Astrocyte (in vitro differentiated cells and primary cell): Measurements from ENCODE around the gene MAPK10. TPM values are rescaled to one million over a fixed set of nuclear protein-coding genes. Genes with fewer than 3 reads are reported as not detected.

Experiments used
- DNase-seq: peaks from one replicate; pipeline ENCODE4 v3.0.0-alpha.2; 2010; ENCODE audit warnings: low read depth
- FAIRE-seq: peaks from 2 replicates; lab custom pipeline; 2011; peaks lifted over from hg19 to GRCh38; lab: Jason Lieb, UNC
- H2AFZ ChIP-seq: 2 replicates; pipeline ENCODE4 v1.6.0; 2012; ENCODE audit warnings: low read depth, low read length, inconsistent platforms
- H3K27ac ChIP-seq: 2 replicates; pipeline ENCODE4 v1.5.1; 2011; ENCODE audit warnings: low read depth, low read length, inconsistent platforms
- H3K27me3 ChIP-seq: 2 replicates; pipeline ENCODE4 v1.6.0; 2011; ENCODE audit warnings: low read length, inconsistent platforms; ENCODE audit not compliant: insufficient read depth
- H3K36me3 ChIP-seq: 2 replicates; pipeline ENCODE4 v1.5.1; 2011; ENCODE audit warnings: low read length, inconsistent platforms; ENCODE audit not compliant: insufficient read depth
- H3K4me1 ChIP-seq: 2 replicates; pipeline ENCODE4 v1.5.1; 2011; ENCODE audit warnings: low read length, inconsistent platforms; ENCODE audit not compliant: insufficient read depth
- H3K4me2 ChIP-seq: 2 replicates; pipeline ENCODE4 v1.6.0; 2012; ENCODE audit warnings: low read length, inconsistent platforms
- H3K4me3 ChIP-seq: 2 replicates; pipeline ENCODE4 v1.5.1; 2011; ENCODE audit warnings: low read depth, mild to moderate bottlenecking, low read length, inconsistent platforms; ENCODE audit not compliant: insufficient read depth
- H3K79me2 ChIP-seq: 2 replicates; pipeline ENCODE4 v1.6.0; 2012; ENCODE audit warnings: mild to moderate bottlenecking, low read length, inconsistent platforms; ENCODE audit not compliant: insufficient read depth
- H3K9ac ChIP-seq: 2 replicates; pipeline ENCODE4 v1.6.0; 2012; ENCODE audit warnings: mild to moderate bottlenecking, low read length, inconsistent platforms
- H3K9me3 ChIP-seq: 2 replicates; pipeline ENCODE4 v1.5.1; 2012; ENCODE audit warnings: low read depth, mild to moderate bottlenecking, low read length, inconsistent platforms; ENCODE audit not compliant: insufficient read depth
- H4K20me1 ChIP-seq: 2 replicates; pipeline ENCODE4 v1.6.0; 2012; ENCODE audit warnings: low read length, inconsistent platforms; ENCODE audit not compliant: insufficient read depth
- H3K27ac Mint-ChIP-seq: one replicate; pipeline ENCODE4 v1.8.0; 2021; ENCODE audit warnings: mild to moderate bottlenecking, mixed read lengths; ENCODE audit not compliant: unreplicated experiment
- H3K27me3 Mint-ChIP-seq: one replicate; pipeline ENCODE4 v1.8.0; 2021; ENCODE audit warnings: low read depth, mixed read lengths; ENCODE audit not compliant: unreplicated experiment
- H3K36me3 Mint-ChIP-seq: one replicate; pipeline ENCODE4 v1.8.0; 2021; ENCODE audit warnings: low read depth, mixed read lengths; ENCODE audit not compliant: unreplicated experiment
- H3K4me1 Mint-ChIP-seq: one replicate; pipeline ENCODE4 v1.8.0; 2021; ENCODE audit warnings: low read depth, mixed read lengths; ENCODE audit not compliant: unreplicated experiment
- H3K4me3 Mint-ChIP-seq: one replicate; pipeline ENCODE4 v1.8.0; 2021; ENCODE audit warnings: mild to moderate bottlenecking, moderate library complexity, mixed read lengths; ENCODE audit not compliant: unreplicated experiment
- H3K9me3 Mint-ChIP-seq: one replicate; pipeline ENCODE4 v1.8.0; 2021; ENCODE audit warnings: mild to moderate bottlenecking, mixed read lengths; ENCODE audit not compliant: unreplicated experiment
- CTCF ChIP-seq: IDR thresholded peaks from 2 replicates; pipeline ENCODE4 v1.5.1; 2011; ENCODE audit warnings: low read depth, mild to moderate bottlenecking, inconsistent platforms, low read length, moderate library complexity; ENCODE audit not compliant: insufficient read depth
- EZH2 ChIP-seq: IDR thresholded peaks from 2 replicates; pipeline ENCODE4 v1.6.1; 2012; ENCODE audit warnings: mild to moderate bottlenecking, low read length, inconsistent platforms; ENCODE audit not compliant: insufficient read depth
- total RNA-seq: library from RNA; stranded (reverse); gene quantifications from 2 replicates; pipeline ENCODE4 v1.2.1, GENCODE V29; 2021

MAPK10 gene
- total RNA-seq, 1 donor from 2014 or later: 7.5 TPM

DNA sequence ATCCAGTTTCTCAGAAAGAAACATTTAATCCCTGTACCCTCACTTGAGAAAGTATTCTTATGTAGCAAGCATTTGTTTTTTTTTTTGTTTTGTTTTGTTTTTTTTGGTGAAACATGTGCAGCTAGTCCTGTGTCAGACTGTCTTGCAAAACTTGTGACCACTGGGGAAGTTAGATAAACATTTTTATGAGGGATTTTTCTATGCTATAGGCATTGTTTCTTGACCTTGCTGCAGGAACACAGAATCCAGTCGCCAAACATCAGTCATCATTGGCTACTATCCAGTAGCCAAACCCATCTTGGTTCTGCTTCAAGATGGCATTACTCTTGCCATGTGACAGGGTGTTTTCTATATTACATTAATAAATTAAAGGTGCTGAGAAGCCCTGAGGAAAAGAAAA is 7.7 kb upstream of the MAPK10 start:
- Histone ChIP-seq H3K27ac (no peak overlapping the region), H3K4me1 (no peaks in the 10 kb centered on the region), H3K79me2 (no peaks in the 10 kb centered on the region), H2AFZ (no peak overlapping the region), H3K36me3 (no peaks in the 10 kb centered on the region), H3K4me2 (no peak overlapping the region), H3K9me3 (no peaks in the 10 kb centered on the region), H3K27me3 (no peaks in the 10 kb centered on the region), H3K9ac (no peak overlapping the region), H4K20me1 (no peaks in the 10 kb centered on the region), H3K4me3 (no peak overlapping the region)
- no peak overlapping the region for H3K27ac Mint-ChIP-seq
- H3K4me1 Mint-ChIP-seq: no peaks in the 10 kb centered on the region
- peaks cover 3% of the 10 kb centered on the region for H3K36me3 Mint-ChIP-seq
- DNase-seq: no peak
- TF ChIP-seq CTCF (no peak), EZH2 (no peak)
- FAIRE-seq: no peak
- peaks cover 4% of the 10 kb centered on the region for H3K9me3 Mint-ChIP-seq
- H3K4me3 Mint-ChIP-seq: no peak overlapping the region
- no peaks in the 10 kb centered on the region for H3K27me3 Mint-ChIP-seq

- H3K79me2 ChIP-seq: no peaks in the 10 kb centered on the region
- no peaks in the 10 kb centered on the region for H3K4me1 ChIP-seq
- Mint-ChIP-seq H3K4me1 (no peaks in the 10 kb centered on the region), H3K27ac (no peak overlapping the region), H3K27me3 (no peaks in the 10 kb centered on the region), H3K36me3 (peaks cover 1% of the 10 kb centered on the region), H3K4me3 (no peak overlapping the region), H3K9me3 (peaks cover 2% of the 10 kb centered on the region)
- H3K4me2 ChIP-seq: no peak overlapping the region
- no peaks in the 10 kb centered on the region for H3K9me3 ChIP-seq
- no peak for DNase-seq
- H3K4me3 ChIP-seq: no peak overlapping the region
- no peak overlapping the region for H3K27ac ChIP-seq
- no peaks in the 10 kb centered on the region for H4K20me1 ChIP-seq
- no peak overlapping the region for H2AFZ ChIP-seq
- no peak overlapping the region for H3K9ac ChIP-seq
- no peak for FAIRE-seq
- TF ChIP-seq EZH2: no peak
- TF ChIP-seq CTCF: no peak
- no peaks in the 10 kb centered on the region for H3K27me3 ChIP-seq
- no peaks in the 10 kb centered on the region for H3K36me3 ChIP-seq
Measured at GRCh38 chr4:86366920-86367319, 7.1 kb upstream of the MAPK10 start.

- Mint-ChIP-seq H3K9me3 (no peaks in the 10 kb centered on the region), H3K4me1 (peaks cover 10% of the 10 kb centered on the region), H3K36me3 (no peaks in the 10 kb centered on the region), H3K27me3 (no peaks in the 10 kb centered on the region), H3K4me3 (no peak overlapping the region), H3K27ac (no peak overlapping the region)
- DNase-seq (no peak), FAIRE-seq (no peak)
- Histone ChIP-seq H3K9ac (no peak overlapping the region), H3K27ac (no peak overlapping the region), H3K4me3 (no peak overlapping the region), H3K4me2 (no peak overlapping the region), H2AFZ (no peak overlapping the region), H4K20me1 (no peaks in the 10 kb centered on the region), H3K27me3 (no peaks in the 10 kb centered on the region), H3K79me2 (no peaks in the 10 kb centered on the region), H3K9me3 (no peaks in the 10 kb centered on the region), H3K36me3 (no peaks in the 10 kb centered on the region), H3K4me1 (peaks cover 10% of the 10 kb centered on the region)
- no peak for TF ChIP-seq EZH2
- no peak for TF ChIP-seq CTCF
Measured at GRCh38 chr4:86362510-86362909, 2.7 kb upstream of the MAPK10 start.
